Dedifferentiated amniotic fluid mesenchymal stem cell (primary cell): Measurements from ENCODE around the gene OTOG.

Experiments
- DNase-seq: peaks from one replicate; pipeline ENCODE4 v3.0.0-alpha.2; 2016; ENCODE audit errors: extremely low spot score

OTOG gene

GRCh38 chr11:17581732-17582053 lies 34.6 kb downstream of the OTOG start:
- no peak for DNase-seq

GRCh38 chr11:17585911-17586695 lies 39.0 kb downstream of the OTOG start:
- DNase-seq = no peak

- DNase-seq = no peak
These were observed 41.1 kb downstream of the OTOG start for GRCh38 chr11:17588166-17588565.

GRCh38 chr11:17588721-17589120 lies 41.7 kb downstream of the OTOG start:
- no peak for DNase-seq

- no peak for DNase-seq
These were observed 43.4 kb downstream of the OTOG start for GRCh38 chr11:17590463-17590862.

- no peak for DNase-seq
These were observed 44.2 kb downstream of the OTOG start for GRCh38 chr11:17591293-17591692.

- DNase-seq = no peak
These were observed 46.6 kb downstream of the OTOG start for GRCh38 chr11:17593466-17594245.

- no peak for DNase-seq
These were observed 47.7 kb downstream of the OTOG start for GRCh38 chr11:17594686-17595192.

- DNase-seq = no peak
These were observed 48.7 kb downstream of the OTOG start for GRCh38 chr11:17595526-17596309.

- no peak for DNase-seq
These were observed 49.2 kb downstream of the OTOG start for GRCh38 chr11:17596310-17596669.

- no peak for DNase-seq
These were observed 49.7 kb downstream of the OTOG start for GRCh38 chr11:17596711-17597110.

GRCh38 chr11:17597770-17598169 lies 50.7 kb downstream of the OTOG start:
- no peak for DNase-seq

- DNase-seq = peak; percentile 55
These were observed 51.8 kb downstream of the OTOG start for GRCh38 chr11:17598700-17599459.

GRCh38 chr11:17599460-17599925 lies 52.4 kb downstream of the OTOG start:
- DNase-seq = no peak

- no peak for DNase-seq
These were observed 53.5 kb downstream of the OTOG start for GRCh38 chr11:17600316-17601255.

GRCh38 chr11:17601256-17601671 lies 54.2 kb downstream of the OTOG start:
- DNase-seq = no peak

GRCh38 chr11:17601676-17602075 lies 54.6 kb downstream of the OTOG start:
- DNase-seq = no peak

- DNase-seq = no peak
These were observed 55.3 kb downstream of the OTOG start for GRCh38 chr11:17602105-17603001.
